Muscle of leg (tissue), 11 donors: Measurements from ENCODE around the gene GRIK2. TPM values are rescaled to one million over a fixed set of nuclear protein-coding genes. Genes with fewer than 3 reads are reported as not detected.

Source experiments
- DNase-seq: peaks from one replicate; pipeline ENCODE4 v3.0.0; 2013
- H3K27ac ChIP-seq: one replicate; pipeline ENCODE4 v1.5.1; 2013; ENCODE audit warnings: mild to moderate bottlenecking, low read length, control low read depth
- H3K27me3 ChIP-seq: one replicate; pipeline ENCODE4 v1.6.1; 2013; ENCODE audit warnings: low read length; ENCODE audit not compliant: control insufficient read depth, insufficient read depth
- H3K36me3 ChIP-seq: one replicate; pipeline ENCODE4 v1.6.1; 2013; ENCODE audit warnings: low read length; ENCODE audit not compliant: control insufficient read depth, insufficient read depth
- H3K4me1 ChIP-seq: one replicate; pipeline ENCODE4 v1.6.1; 2013; ENCODE audit warnings: low read length; ENCODE audit not compliant: control insufficient read depth, insufficient read depth
- H3K4me3 ChIP-seq: one replicate; pipeline ENCODE4 v1.5.1; 2013; ENCODE audit warnings: low read length, control low read depth
- H3K9me3 ChIP-seq: replicated peaks from 2 replicates; pipeline ENCODE4 v1.6.1; 2013; ENCODE audit warnings: low read depth, low read length; ENCODE audit not compliant: control insufficient read depth
- WGBS: methylation state at CpG from one replicate; pipeline ENCODE4 v1.1.5; 2013; ENCODE audit warnings: missing lambda C conversion rate; ENCODE audit not compliant: insufficient coverage; 5-methylcytosine and 5-hydroxymethylcytosine counted together
- polyA plus RNA-seq, 8 donors: library from polyadenylated mRNA; unstranded; fragments of 120-200 nt; gene quantifications; one replicate each; pipeline versions ENCODE4 v1.2.1 to v1.2.3, GENCODE V29; 2013; ENCODE audit warnings: inconsistent platforms in 1 of 8, low replicate concordance in 1 of 8; ENCODE audit not compliant: insufficient read length in 8 of 8, insufficient read depth in 1 of 8
- total RNA-seq: library from RNA; stranded (reverse); fragments of 120-200 nt; gene quantifications from one replicate; pipeline ENCODE4 v1.2.4, GENCODE V29; 2013

GRIK2 gene
- total and polyA plus RNA-seq, 9 donors: 1.2 to 4.0 (median 1.9) TPM

DNA sequence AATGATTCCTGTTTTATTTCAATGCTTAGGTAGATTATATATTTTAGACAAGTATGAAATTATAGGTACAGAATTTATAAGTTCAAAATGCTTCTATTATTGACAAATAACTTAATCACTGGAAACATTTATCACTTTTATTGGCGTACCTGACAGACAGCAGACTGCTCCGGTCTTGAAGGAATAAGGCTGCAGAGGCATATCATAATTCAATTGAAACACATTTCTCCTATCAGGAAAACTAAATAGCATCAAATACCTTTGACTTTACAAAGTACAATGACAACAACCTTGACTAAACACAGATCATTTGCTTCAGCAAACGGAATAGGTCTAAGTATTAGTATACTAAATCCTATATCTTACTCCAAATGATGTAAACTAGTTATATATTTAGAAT, 91.3 kb downstream of the GRIK2 start:
- no peak for DNase-seq
- no peak overlapping the region for H3K4me3 ChIP-seq
- H3K9me3 ChIP-seq: no peaks in the 10 kb centered on the region
- H3K27me3 ChIP-seq: no peaks in the 10 kb centered on the region
- WGBS: 49% methylated on average over 2 of the region's 3 CpGs
- no peaks in the 10 kb centered on the region for H3K4me1 ChIP-seq
- H3K27ac ChIP-seq: no peak overlapping the region
- no peaks in the 10 kb centered on the region for H3K36me3 ChIP-seq

- no peak for DNase-seq
Measured at GRCh38 chr6:101486124-101486523, 92.6 kb downstream of the GRIK2 start.

GRCh38 chr6:101486726-101487125, 93.2 kb downstream of the GRIK2 start:
- WGBS: no CpG with 5 or more reads among the region's 3 CpGs
- H3K27me3 ChIP-seq: no peaks in the 10 kb centered on the region
- no peak overlapping the region for H3K27ac ChIP-seq
- no peaks in the 10 kb centered on the region for H3K36me3 ChIP-seq
- no peaks in the 10 kb centered on the region for H3K9me3 ChIP-seq
- no peaks in the 10 kb centered on the region for H3K4me1 ChIP-seq
- H3K4me3 ChIP-seq: no peak overlapping the region
- DNase-seq: no peak

More at GRCh38 chr6:101486124-101486523, 92.6 kb downstream of the GRIK2 start:
- H3K27ac ChIP-seq: no peak overlapping the region
- no peaks in the 10 kb centered on the region for H3K4me1 ChIP-seq
- WGBS: 46% methylated on average over 3 of the region's 3 CpGs
- no peaks in the 10 kb centered on the region for H3K9me3 ChIP-seq
- H3K4me3 ChIP-seq: no peak overlapping the region
- H3K27me3 ChIP-seq: no peaks in the 10 kb centered on the region
- no peaks in the 10 kb centered on the region for H3K36me3 ChIP-seq

- H3K27me3 ChIP-seq: no peaks in the 10 kb centered on the region
- H3K9me3 ChIP-seq: no peaks in the 10 kb centered on the region
- no peaks in the 10 kb centered on the region for H3K36me3 ChIP-seq
Measured at GRCh38 chr6:101489456-101489855, 95.9 kb downstream of the GRIK2 start.

GRCh38 chr6:101490857-101491256, 97.3 kb downstream of the GRIK2 start:
- Histone ChIP-seq H3K36me3 (no peaks in the 10 kb centered on the region), H3K4me3 (no peak overlapping the region), H3K27me3 (no peaks in the 10 kb centered on the region), H3K4me1 (no peaks in the 10 kb centered on the region), H3K27ac (no peak overlapping the region), H3K9me3 (no peaks in the 10 kb centered on the region)
- WGBS: no CpG with 5 or more reads among the region's 3 CpGs
- DNase-seq: no peak

More at GRCh38 chr6:101489456-101489855, 95.9 kb downstream of the GRIK2 start:
- Histone ChIP-seq H3K4me1 (no peaks in the 10 kb centered on the region), H3K4me3 (no peak overlapping the region), H3K27ac (no peak overlapping the region)
- DNase-seq: no peak

DNA sequence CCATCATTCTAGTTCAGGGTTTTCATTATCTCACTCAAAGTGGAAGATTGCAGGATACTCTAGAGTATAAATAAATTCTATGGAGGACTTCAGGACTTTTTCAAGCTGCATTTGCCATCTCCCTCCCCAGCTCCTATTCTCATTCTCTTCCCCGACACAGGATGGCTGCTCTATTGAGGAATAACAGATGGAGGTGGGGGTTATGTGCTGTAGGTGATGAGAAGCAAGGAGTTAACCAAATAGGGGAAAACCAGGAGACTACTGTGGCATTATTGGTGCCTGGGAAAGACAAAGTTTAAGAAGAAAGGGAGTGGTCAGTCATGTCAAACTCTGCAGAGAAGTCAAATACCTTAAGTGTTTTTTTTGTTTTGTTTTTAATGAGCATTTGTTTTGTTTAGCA, 109.3 kb downstream of the GRIK2 start:
- H3K27me3 ChIP-seq: no peaks in the 10 kb centered on the region
- no peak overlapping the region for H3K27ac ChIP-seq
- WGBS: no CpG with 5 or more reads among the region's 1 CpG
- no peaks in the 10 kb centered on the region for H3K4me1 ChIP-seq
- H3K36me3 ChIP-seq: no peaks in the 10 kb centered on the region
- DNase-seq: no peak
- H3K9me3 ChIP-seq: no peaks in the 10 kb centered on the region
- no peak overlapping the region for H3K4me3 ChIP-seq

DNA sequence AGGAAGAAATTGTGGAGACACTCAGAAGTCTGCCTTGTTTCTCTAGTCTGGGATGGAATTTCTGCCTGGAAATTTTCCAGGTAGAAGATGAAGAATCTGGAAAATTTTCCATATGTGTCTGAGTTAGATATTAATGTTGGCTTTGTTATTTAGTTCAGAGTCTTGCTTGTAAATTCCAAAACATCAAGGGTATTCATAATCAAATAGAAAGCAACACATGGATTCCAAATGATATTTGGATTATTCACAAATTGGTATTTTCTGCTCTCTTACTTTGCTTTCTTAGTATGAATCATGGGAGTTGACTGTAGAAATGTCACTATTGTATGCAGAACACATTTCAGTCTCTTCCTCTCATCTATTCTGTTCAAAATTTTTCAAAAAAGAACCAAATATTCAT, 116.0 kb downstream of the GRIK2 start:
- no peak overlapping the region for H3K4me3 ChIP-seq
- H3K9me3 ChIP-seq: no peaks in the 10 kb centered on the region
- no peaks in the 10 kb centered on the region for H3K27me3 ChIP-seq
- no peaks in the 10 kb centered on the region for H3K4me1 ChIP-seq
- DNase-seq: peak; percentile 5
- no peak overlapping the region for H3K27ac ChIP-seq
- H3K36me3 ChIP-seq: no peaks in the 10 kb centered on the region

DNA sequence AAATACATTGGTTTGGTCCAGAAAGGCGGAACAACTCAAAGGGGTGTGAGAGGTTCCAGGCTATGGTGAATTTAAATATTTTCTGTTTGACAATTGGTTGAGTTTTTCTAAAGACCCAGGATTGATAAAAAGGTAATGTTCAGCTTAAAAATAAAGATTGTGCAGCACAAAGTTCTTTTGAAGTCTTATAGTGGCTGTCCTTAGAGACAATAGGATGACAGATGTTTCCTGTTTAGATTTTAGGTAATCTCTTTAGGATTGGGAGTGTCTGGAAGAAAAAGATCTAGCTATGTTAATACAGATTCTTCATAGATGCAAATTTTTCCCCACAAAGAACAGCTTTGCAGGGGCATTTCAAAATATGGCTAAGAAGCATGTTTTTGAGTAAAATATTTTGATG, 119.7 kb downstream of the GRIK2 start:
- H3K4me1 ChIP-seq: no peaks in the 10 kb centered on the region
- no peaks in the 10 kb centered on the region for H3K9me3 ChIP-seq
- no peaks in the 10 kb centered on the region for H3K27me3 ChIP-seq
- no peak overlapping the region for H3K27ac ChIP-seq
- no peak overlapping the region for H3K4me3 ChIP-seq
- no peaks in the 10 kb centered on the region for H3K36me3 ChIP-seq
- no CpG with 5 or more reads among the region's 1 CpG for WGBS
- no peak for DNase-seq

GRCh38 chr6:101516578-101516977, 123.1 kb downstream of the GRIK2 start:
- H3K9me3 ChIP-seq: no peaks in the 10 kb centered on the region
- peak; percentile 4 for DNase-seq
- H3K27ac ChIP-seq: no peak overlapping the region

DNA sequence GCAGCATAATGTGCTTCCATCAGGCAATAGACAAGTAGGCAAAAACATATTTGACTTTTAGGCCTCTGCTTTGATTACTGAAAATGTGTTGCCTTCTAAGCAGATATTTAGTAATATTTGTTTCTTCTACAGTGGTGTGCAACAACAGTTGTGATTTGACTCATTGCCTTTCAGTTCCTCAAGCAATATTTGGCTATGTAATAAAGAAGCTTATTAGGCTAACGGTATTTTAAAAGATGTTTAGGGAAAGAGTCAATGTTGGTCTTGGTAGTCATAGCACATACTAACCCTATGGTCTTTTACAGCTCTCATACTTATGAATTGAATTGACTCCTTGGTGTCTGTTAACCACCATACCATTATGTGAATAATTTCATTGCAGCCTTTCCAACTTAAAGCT, 124.1 kb downstream of the GRIK2 start:
- H3K36me3 ChIP-seq: no peaks in the 10 kb centered on the region
- no peak overlapping the region for H3K27ac ChIP-seq
- no peak overlapping the region for H3K4me3 ChIP-seq
- no peaks in the 10 kb centered on the region for H3K4me1 ChIP-seq
- no peak for DNase-seq
- WGBS: no CpG with 5 or more reads among the region's 1 CpG
- H3K9me3 ChIP-seq: no peaks in the 10 kb centered on the region
- no peaks in the 10 kb centered on the region for H3K27me3 ChIP-seq

More at GRCh38 chr6:101516578-101516977, 123.1 kb downstream of the GRIK2 start:
- Histone ChIP-seq H3K4me3 (no peak overlapping the region), H3K36me3 (no peaks in the 10 kb centered on the region), H3K27me3 (no peaks in the 10 kb centered on the region), H3K4me1 (no peaks in the 10 kb centered on the region)

GRCh38 chr6:101522254-101522653, 128.7 kb downstream of the GRIK2 start:
- WGBS: 94% methylated on average over 2 of the region's 2 CpGs
- Histone ChIP-seq H3K27me3 (no peaks in the 10 kb centered on the region), H3K36me3 (no peaks in the 10 kb centered on the region), H3K27ac (no peak overlapping the region), H3K4me3 (no peak overlapping the region), H3K9me3 (no peaks in the 10 kb centered on the region), H3K4me1 (no peaks in the 10 kb centered on the region)
- no peak for DNase-seq
